WI38 (cell line): ENCODE measurements around the gene ATXN7L1.
"Not testable (repeated sequence)": the region's sequence is repeated elsewhere in the genome, so short reads cannot be mapped to it uniquely, and the experiment has no call there.

Source experiments
- H3K4me3 ChIP-seq: 2 replicates; pipeline ENCODE4 v1.5.1; 2011; ENCODE audit warnings: low read depth, mild to moderate bottlenecking, control low read depth, low read length
- CTCF ChIP-seq: IDR thresholded peaks from 2 replicates; pipeline ENCODE4 v1.5.1; 2012; ENCODE audit warnings: low read depth, mild to moderate bottlenecking, control low read depth, low read length

ATXN7L1 gene

GRCh38 chr7:105718511-105718925 is 157.9 kb downstream of the ATXN7L1 start:
- no peak overlapping the region for H3K4me3 ChIP-seq
- TF ChIP-seq CTCF: no peak

GRCh38 chr7:105715528-105715927 is 160.9 kb downstream of the ATXN7L1 start:
- no peak overlapping the region for H3K4me3 ChIP-seq
- TF ChIP-seq CTCF: no peak

- no peak overlapping the region for H3K4me3 ChIP-seq
- TF ChIP-seq CTCF: no peak
Measured at GRCh38 chr7:105713488-105714465, 162.6 kb downstream of the ATXN7L1 start.

- H3K4me3 ChIP-seq: no peak overlapping the region
- TF ChIP-seq CTCF: no peak
Measured at GRCh38 chr7:105712877-105713276, 163.5 kb downstream of the ATXN7L1 start.

- H3K4me3 ChIP-seq: no peak overlapping the region
- TF ChIP-seq CTCF: no peak
Measured at GRCh38 chr7:105711726-105712402, 164.5 kb downstream of the ATXN7L1 start.

- H3K4me3 ChIP-seq: not testable (repeated sequence)
Measured at GRCh38 chr7:105710720-105711119, 165.7 kb downstream of the ATXN7L1 start.

- no peak overlapping the region for H3K4me3 ChIP-seq
- TF ChIP-seq CTCF: no peak
Measured at GRCh38 chr7:105708763-105709080, 167.7 kb downstream of the ATXN7L1 start.
